Sigmoid colon (tissue), 7 donors: ENCODE results near the gene SLC45A3. TPM values are rescaled to one million over a fixed set of nuclear protein-coding genes. Genes with fewer than 3 reads are reported as not detected.

Experiments
- DNase-seq: peaks from one replicate; pipeline ENCODE4 v3.0.0-alpha.2; 2019
- H3K27ac ChIP-seq, 4 donors: fragments of 200-600 bp; sonication (generic); one replicate each; pipeline ENCODE4 v1.5.1; 2016 to 2019; ENCODE audit warnings: mild to moderate bottlenecking in 1 of 4
- H3K27me3 ChIP-seq, 3 donors: fragments of 200-600 bp; sonication (generic); one replicate each; pipeline ENCODE4 v1.5.1; 2019; ENCODE audit warnings: mild to moderate bottlenecking in 1 of 3
- H3K36me3 ChIP-seq, 4 donors: fragments of 200-600 bp; sonication (generic); one replicate each; pipeline ENCODE4 v1.5.1; 2016 to 2019
- H3K4me1 ChIP-seq, 4 donors: fragments of 200-600 bp; sonication (generic); one replicate each; pipeline ENCODE4 v1.5.1; 2017 to 2019
- H3K4me3 ChIP-seq, 4 donors: fragments of 200-600 bp; sonication (generic); one replicate each; pipeline ENCODE4 v1.5.1; 2017 to 2019; ENCODE audit warnings: mild to moderate bottlenecking in 2 of 4, moderate library complexity in 1 of 4
- H3K9me3 ChIP-seq, 4 donors: fragments of 200-600 bp in 3 of 4; sonication (generic) in 3 of 4; one replicate each; pipeline versions ENCODE4 v1.5.1 to v1.6.1; 2013 to 2019
- EP300 ChIP-seq, 4 donors: sonication (generic); formaldehyde crosslinking; IDR thresholded peaks; one replicate each; pipeline ENCODE4 v1.6.1; 2017; ENCODE audit warnings: antibody characterized with exemption in 4 of 4
- POLR2A ChIP-seq, 2 donors: fragments of 450-650 bp; IDR thresholded peaks; one replicate each; pipeline ENCODE4 v1.6.1; 2016; ENCODE audit warnings: antibody characterized with exemption in 2 of 2, mild to moderate bottlenecking in 2 of 2, moderate library complexity in 2 of 2
- POLR2AphosphoS5 ChIP-seq, 4 donors: sonication (generic); formaldehyde crosslinking; IDR thresholded peaks; one replicate each; pipeline ENCODE4 v1.6.1; 2017; ENCODE audit warnings: antibody characterized with exemption in 4 of 4
- WGBS, 2 donors: extraction: QIAGEN DNeasy Blood & Tissue Kit; methylation state at CpG; one replicate each; pipeline ENCODE4 v1.1.7; 2013; 5-methylcytosine and 5-hydroxymethylcytosine counted together
- intact Hi-C: fragments of 100-400 bp; cut with DNase I; formaldehyde crosslinking; loops from one replicate; pipeline ENCODE4 v1.15.1; 2023
- polyA plus RNA-seq, 3 donors: library from polyadenylated mRNA; stranded (reverse); fragments of 200-250 nt; gene quantifications; one replicate each; pipeline ENCODE4 v1.2.3, GENCODE V29; 2013
- total RNA-seq, 4 donors: library from RNA; depleted of rRNA; stranded (reverse); fragments of >200 nt; gene quantifications; one replicate each; pipeline ENCODE4 v1.1.0, GENCODE V29; 2016
- TF ChIP-seq, protein P1 (sequence below), 4 experiments: fragments of 450-650 bp in 3 of 4; fragments of 200-600 bp in 1 of 4; IDR thresholded peaks; one replicate each; pipeline ENCODE4 v1.5.1; 2016 to 2019; ENCODE audit warnings: antibody characterized with exemption in 4 of 4, mild to moderate bottlenecking in 3 of 4, moderate library complexity in 2 of 4
- donor health status: healthy with polysubstance abuse.
- donor health status: Bipolar disorder and iron deficiency.
- donor health status: healthy.

Gene SLC45A3
- total and polyA plus RNA-seq, 7 donors = 0.68 to 15.2 (median 2.2) TPM

- 56 to 73% methylated on average over 12 of the region's 12 CpGs for WGBS, 2 donors
- TF ChIP-seq POLR2A (IDR thresholded peaks at IDR 0.05) (no peak), POLR2AphosphoS5 (IDR thresholded peaks at IDR 0.05) (no peak), EP300 (IDR thresholded peaks at IDR 0.05) (no peak)
- TF ChIP-seq, protein P1, sequence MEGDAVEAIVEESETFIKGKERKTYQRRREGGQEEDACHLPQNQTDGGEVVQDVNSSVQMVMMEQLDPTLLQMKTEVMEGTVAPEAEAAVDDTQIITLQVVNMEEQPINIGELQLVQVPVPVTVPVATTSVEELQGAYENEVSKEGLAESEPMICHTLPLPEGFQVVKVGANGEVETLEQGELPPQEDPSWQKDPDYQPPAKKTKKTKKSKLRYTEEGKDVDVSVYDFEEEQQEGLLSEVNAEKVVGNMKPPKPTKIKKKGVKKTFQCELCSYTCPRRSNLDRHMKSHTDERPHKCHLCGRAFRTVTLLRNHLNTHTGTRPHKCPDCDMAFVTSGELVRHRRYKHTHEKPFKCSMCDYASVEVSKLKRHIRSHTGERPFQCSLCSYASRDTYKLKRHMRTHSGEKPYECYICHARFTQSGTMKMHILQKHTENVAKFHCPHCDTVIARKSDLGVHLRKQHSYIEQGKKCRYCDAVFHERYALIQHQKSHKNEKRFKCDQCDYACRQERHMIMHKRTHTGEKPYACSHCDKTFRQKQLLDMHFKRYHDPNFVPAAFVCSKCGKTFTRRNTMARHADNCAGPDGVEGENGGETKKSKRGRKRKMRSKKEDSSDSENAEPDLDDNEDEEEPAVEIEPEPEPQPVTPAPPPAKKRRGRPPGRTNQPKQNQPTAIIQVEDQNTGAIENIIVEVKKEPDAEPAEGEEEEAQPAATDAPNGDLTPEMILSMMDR (IDR thresholded peaks at IDR 0.05) = no peak
- H3K36me3 ChIP-seq = no peaks in the 10 kb centered on the region
- no peak overlapping the region for H3K4me3 ChIP-seq
- intact Hi-C loops = no loop called here
- no peaks in the 10 kb centered on the region for H3K4me1 ChIP-seq
- no peak for DNase-seq
- no peaks in the 10 kb centered on the region for H3K27me3 ChIP-seq
- no peaks in the 10 kb centered on the region for H3K9me3 ChIP-seq
- no peak overlapping the region for H3K27ac ChIP-seq
Measured at GRCh38 chr1:205693421-205693991, 13.2 kb upstream of the SLC45A3 start.

GRCh38 chr1:205692423-205692822, 12.1 kb upstream of the SLC45A3 start:
- no peaks in the 10 kb centered on the region for H3K9me3 ChIP-seq
- no peak overlapping the region for H3K4me3 ChIP-seq
- H3K27ac ChIP-seq = no peak overlapping the region
- TF ChIP-seq POLR2A (IDR thresholded peaks at IDR 0.05) = no peak
- TF ChIP-seq, protein P1 (IDR thresholded peaks at IDR 0.05) = no peak
- TF ChIP-seq POLR2AphosphoS5 (IDR thresholded peaks at IDR 0.05) = no peak
- H3K4me1 ChIP-seq = no peaks in the 10 kb centered on the region
- intact Hi-C loops = no loop called here
- DNase-seq = no peak
- 74 to 92% methylated on average over 6 of the region's 6 CpGs for WGBS, 2 donors
- no peaks in the 10 kb centered on the region for H3K27me3 ChIP-seq
- H3K36me3 ChIP-seq = no peaks in the 10 kb centered on the region

DNA sequence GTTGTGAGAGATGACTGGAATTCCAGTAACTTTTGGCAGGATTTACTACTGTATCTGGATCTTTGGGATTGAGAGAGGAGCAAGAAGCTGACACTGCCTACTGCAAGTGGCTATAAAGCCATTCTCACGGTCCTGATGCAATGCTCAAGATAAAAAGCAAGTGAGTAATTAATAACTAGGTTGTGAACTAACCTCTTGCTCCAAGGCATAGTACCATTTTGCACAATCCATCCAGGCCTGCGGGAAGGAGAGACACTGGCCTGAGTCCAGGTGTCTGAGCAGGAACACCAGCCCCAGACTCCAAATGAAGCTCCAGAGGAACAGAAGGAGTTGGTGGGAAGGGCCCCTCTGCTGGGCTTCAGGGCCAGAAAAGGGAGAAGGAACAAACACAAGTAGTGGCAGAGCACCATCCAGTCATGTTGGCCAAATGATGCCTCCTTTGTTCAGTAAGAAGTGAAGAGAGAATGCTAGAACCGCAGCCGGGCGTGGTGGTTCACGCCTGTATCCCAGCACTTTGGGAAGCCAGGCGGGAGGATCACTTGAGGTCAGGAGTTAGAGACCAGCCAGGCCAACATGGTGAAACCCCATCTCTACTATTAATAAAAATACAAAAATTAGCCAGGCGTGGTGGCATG, 9.9 kb upstream of the SLC45A3 start:
- 85 to 86% methylated on average over 8 of the region's 8 CpGs for WGBS, 2 donors
- H3K9me3 ChIP-seq = no peaks in the 10 kb centered on the region
- H3K27ac ChIP-seq = no peak overlapping the region
- TF ChIP-seq EP300 (IDR thresholded peaks at IDR 0.05) (no peak), POLR2AphosphoS5 (IDR thresholded peaks at IDR 0.05) (no peak), POLR2A (IDR thresholded peaks at IDR 0.05) (no peak)
- TF ChIP-seq, protein P1 (IDR thresholded peaks at IDR 0.05) = no peak
- DNase-seq = no peak
- no peaks in the 10 kb centered on the region for H3K4me1 ChIP-seq
- H3K27me3 ChIP-seq = no peaks in the 10 kb centered on the region
- intact Hi-C loops = no loop called here
- H3K4me3 ChIP-seq = no peak overlapping the region
- no peaks in the 10 kb centered on the region for H3K36me3 ChIP-seq

DNA sequence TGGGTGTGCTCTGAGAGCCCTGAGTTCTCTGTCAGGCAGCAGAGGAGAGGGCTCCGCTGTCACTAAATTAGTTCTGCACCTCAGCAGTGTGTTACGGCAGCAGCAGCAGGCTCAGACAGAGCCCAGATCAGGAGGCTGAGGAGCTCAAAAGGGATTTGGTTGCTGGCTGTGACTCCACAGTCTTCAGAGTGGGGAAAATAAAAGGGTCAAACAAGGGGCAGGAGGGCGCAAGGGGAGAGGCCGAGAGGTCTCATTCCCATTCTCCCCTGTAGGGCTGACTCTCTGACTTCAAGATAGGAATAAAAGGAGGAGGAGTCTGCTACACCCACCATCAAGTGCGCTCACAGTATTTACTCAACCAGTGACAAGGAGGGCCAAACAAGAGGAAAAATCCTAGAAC, 9.2 kb upstream of the SLC45A3 start:
- Histone ChIP-seq H3K36me3 (no peaks in the 10 kb centered on the region), H3K27ac (no peak overlapping the region), H3K9me3 (no peaks in the 10 kb centered on the region), H3K27me3 (no peaks in the 10 kb centered on the region), H3K4me1 (no peaks in the 10 kb centered on the region), H3K4me3 (no peak overlapping the region)
- intact Hi-C loops = no loop called here
- 82 to 93% methylated on average over 5 of the region's 5 CpGs for WGBS, 2 donors
- no peak for DNase-seq
- TF ChIP-seq POLR2AphosphoS5 (IDR thresholded peaks at IDR 0.05) = no peak
- TF ChIP-seq EP300 (IDR thresholded peaks at IDR 0.05) = no peak

DNA sequence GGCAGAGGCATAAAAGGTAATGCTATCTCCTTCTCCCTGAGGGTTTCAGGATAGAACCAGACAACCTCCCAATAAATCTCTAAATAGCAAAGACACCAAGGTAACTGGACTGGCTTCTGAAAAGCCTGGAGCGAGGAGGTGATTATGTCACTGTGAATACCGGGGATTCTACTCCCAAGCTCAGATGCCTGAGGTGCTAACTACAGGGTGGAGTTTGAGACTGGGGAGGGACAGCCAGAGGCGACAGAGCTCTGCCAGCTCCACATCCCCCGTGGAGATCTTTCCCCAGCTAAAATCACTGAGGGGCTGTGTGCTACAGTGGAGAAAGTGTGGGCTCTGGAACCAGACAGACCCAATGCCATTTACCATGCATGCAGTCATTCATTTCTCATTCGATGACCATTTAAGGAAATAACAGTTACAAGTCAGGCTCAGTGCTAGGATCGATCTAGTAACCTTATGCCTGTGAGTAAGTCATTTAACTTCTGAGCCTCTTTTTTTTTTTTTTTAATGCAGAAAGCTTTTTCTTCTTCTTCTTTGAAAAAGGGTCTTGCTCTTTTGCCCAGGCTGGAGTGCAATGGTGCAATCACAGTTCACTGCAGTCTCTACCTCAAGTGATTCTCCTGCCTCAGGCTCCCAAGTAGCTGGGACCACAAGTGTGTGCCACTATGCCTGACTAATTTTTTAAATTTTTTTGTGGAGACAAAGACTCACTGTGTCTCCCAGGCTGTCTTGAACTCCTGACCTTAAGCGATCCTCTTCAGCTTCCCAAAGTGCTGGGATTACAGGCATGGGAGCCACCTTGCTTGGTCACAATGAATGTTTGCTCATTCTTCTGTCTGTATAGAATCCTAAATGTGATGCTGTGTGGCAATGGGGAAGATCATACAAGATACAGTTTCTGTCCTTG, 8.1 kb upstream of the SLC45A3 start:
- no peak for DNase-seq
- Histone ChIP-seq H3K4me3 (no peak overlapping the region), H3K27me3 (no peaks in the 10 kb centered on the region), H3K27ac (no peak overlapping the region), H3K9me3 (no peaks in the 10 kb centered on the region), H3K4me1 (no peaks in the 10 kb centered on the region), H3K36me3 (no peaks in the 10 kb centered on the region)
- TF ChIP-seq POLR2AphosphoS5 (IDR thresholded peaks at IDR 0.05) = no peak
- TF ChIP-seq, protein P1 (IDR thresholded peaks at IDR 0.05) = no peak
- no peak for TF ChIP-seq POLR2A (IDR thresholded peaks at IDR 0.05)
- no peak for TF ChIP-seq EP300 (IDR thresholded peaks at IDR 0.05)
- 79 to 82% methylated on average over 7 of the region's 7 CpGs for WGBS, 2 donors
- intact Hi-C loops = no loop called here
